Cardiac fibroblast (primary cell): ENCODE data around the gene SLC2A5.

Source experiments
- DNase-seq, 2 donors: peaks; one replicate each; pipeline versions ENCODE4 v3.0.0 to v3.0.0-alpha.2; 2010; ENCODE audit warnings: low read depth in 2 of 2
- H3K4me3 ChIP-seq, 2 donors: replicated peaks in 1 of 2; 1 replicate in 1 of 2; 2 replicates in 1 of 2; pipeline ENCODE4 v1.5.1; 2011; ENCODE audit warnings: low read depth in 2 of 2, low read length in 2 of 2, mild to moderate bottlenecking in 2 of 2, moderate library complexity in 1 of 2
- CTCF ChIP-seq: IDR thresholded peaks from one replicate; pipeline ENCODE4 v1.5.1; 2011; ENCODE audit warnings: low read depth, mild to moderate bottlenecking, low read length, inconsistent platforms

SLC2A5 gene

GRCh38 chr1:9073143-9073542, 3.7 kb upstream of the SLC2A5 start:
- no peak for DNase-seq
- H3K4me3 ChIP-seq: no peak overlapping the region
- no peak for TF ChIP-seq CTCF

GRCh38 chr1:9071554-9072235, 2.3 kb upstream of the SLC2A5 start:
- DNase-seq: no peak
- no peak overlapping the region for H3K4me3 ChIP-seq
- TF ChIP-seq CTCF: no peak

GRCh38 chr1:9070486-9070885, 1.1 kb upstream of the SLC2A5 start:
- TF ChIP-seq CTCF: no peak
- no peak overlapping the region for H3K4me3 ChIP-seq
- no peak for DNase-seq

DNA sequence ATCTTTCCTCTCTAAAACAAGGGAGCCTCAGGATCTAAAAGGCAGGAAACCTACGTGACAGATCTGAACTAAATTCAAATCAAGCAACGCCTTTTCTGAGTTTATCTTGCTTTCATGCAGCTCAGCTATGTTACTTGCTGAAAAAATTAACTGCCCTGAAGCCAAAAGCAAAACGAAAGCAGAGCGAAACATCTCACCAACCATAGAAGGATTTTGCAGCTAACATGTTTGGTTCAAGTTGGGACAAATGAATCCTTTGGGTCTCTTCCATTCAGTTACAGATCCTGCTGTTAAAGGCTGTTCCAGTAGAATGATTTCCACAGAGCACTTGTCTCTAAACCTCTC, 482 bp downstream of the SLC2A5 start:
- peak in 1 of 2 donors; percentile 53 for DNase-seq
- TF ChIP-seq CTCF: no peak
- no peak overlapping the region for H3K4me3 ChIP-seq

GRCh38 chr1:9066945-9067807, 2.3 kb downstream of the SLC2A5 start:
- TF ChIP-seq CTCF: no peak
- peak; percentile 93 to 96 for DNase-seq
- H3K4me3 ChIP-seq: no peak overlapping the region

DNA sequence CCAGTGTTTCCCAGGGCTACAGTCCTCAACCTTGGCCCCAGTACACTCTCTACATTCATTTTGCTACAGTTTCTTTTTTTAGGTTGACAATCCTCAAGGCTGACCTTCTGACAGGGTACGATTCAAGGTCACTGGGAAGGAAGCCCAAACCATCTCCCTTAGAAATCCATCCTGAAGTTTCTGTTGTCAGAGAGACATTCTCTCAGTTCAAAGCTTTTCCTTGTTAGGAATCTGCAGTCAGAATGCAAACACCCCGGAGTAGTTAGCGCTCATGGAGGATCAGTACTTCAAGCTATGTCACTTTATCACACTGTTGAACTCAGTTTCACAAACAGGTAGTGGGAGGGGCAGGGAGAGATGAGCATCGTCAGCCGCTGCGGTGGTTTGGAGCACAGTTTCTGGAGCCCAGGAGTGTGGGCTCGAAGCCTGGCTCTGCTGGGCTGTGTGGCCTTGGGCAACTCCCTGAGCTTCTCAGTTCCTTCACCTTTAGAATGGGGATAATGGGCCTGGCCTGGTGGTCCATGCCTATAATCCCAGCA, 4.2 kb downstream of the SLC2A5 start:
- no peak for TF ChIP-seq CTCF
- H3K4me3 ChIP-seq: no peak overlapping the region
- no peak for DNase-seq
